ENCODE data around the gene CDRT4. TPM values are rescaled to one million over a fixed set of nuclear protein-coding genes. Genes with fewer than 3 reads are reported as not detected.

CDRT4 gene
- polyA plus RNA-seq, 2 of the 4 experiments (the other 2 are of a cell fraction), result 0.58 to 5.4 TPM

DNA sequence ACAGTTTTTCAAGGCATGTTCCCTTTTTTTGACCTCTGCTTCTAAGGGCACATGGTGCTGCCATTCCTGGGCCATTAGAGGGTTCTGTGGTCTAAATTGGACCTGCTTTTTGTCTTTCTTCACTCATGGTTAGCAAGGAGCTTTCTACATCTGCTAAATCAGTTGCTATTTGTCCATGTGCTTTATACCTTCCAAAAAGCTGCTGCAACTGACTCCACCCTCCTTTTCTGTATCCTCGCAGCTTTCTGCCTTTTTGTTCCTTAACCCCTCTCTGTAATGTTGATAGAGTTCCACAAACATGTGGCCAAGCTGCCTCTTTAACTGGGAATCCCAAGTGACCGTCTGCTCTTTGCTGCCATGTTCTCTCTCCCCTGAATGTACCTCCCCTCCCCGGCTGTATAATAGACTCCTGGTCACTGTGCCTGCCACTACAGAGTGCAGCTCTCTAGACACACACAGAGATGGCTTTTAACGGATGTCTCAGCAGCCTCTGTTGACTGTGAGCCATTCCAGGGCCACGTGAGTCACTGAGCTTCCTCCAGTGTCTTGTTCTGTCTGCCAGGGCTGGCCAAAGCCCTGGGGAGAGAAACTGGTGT is 68.6 kb downstream of the CDRT4 start:
- H3K9me3 ChIP-seq, result no peaks in the 10 kb centered on the region
- FAIRE-seq (no peak), DNase-seq (ENCODE audit: low read depth in 1 of 2, low spot score in 1 of 2) (peak in 1 of 2 experiments; percentile 21), ATAC-seq (peak; percentile 68 to 69; a peak in 5 of 6 replicates)
- H3K27ac ChIP-seq, result no peak overlapping the region
- H3K4me1 ChIP-seq, result peaks cover 10% of the 10 kb centered on the region; the same call in 1 of the 3 replicates
- ChIA-PET POLR2A (no interaction called here), CTCF (interaction anchor here (0.8 to 1.5 kb wide), 4 partner anchors 20 to 142 kb away, joined by 3 to 6 read pairs (median 5); no protein-coding TSS in a partner anchor)
- no peak overlapping the region for H3K4me3 ChIP-seq
- TF ChIP-seq MAFK (IDR thresholded peaks at IDR 0.05; ENCODE audit: partially characterized antibody) (no peak), TP53 (CRISPR knock-in tag; IDR thresholded peaks at IDR 0.05) (no peak), HOXB5 (CRISPR knock-in tag; IDR thresholded peaks at IDR 0.05) (no peak), SMC3 (IDR thresholded peaks at IDR 0.05) (no peak), HOXB13 (CRISPR knock-in tag; IDR thresholded peaks at IDR 0.05; ENCODE audit: low read depth) (no peak), ZNF302 (CRISPR knock-in tag; IDR thresholded peaks at IDR 0.05) (no peak)
- no peak overlapping the region; the same call in 2 of the 3 replicates for H3K4me2 ChIP-seq
- 37% methylated on average over 5 of the region's 5 CpGs for WGBS (ENCODE audit: missing lambda C conversion rate)

- 67% methylated on average over 6 of the region's 6 CpGs for WGBS (ENCODE audit: missing lambda C conversion rate)
- no peak overlapping the region for H3K27ac ChIP-seq
- CTCF ChIA-PET, result interaction anchor here (1.2 to 1.5 kb wide), 3 partner anchors 104 to 142 kb away, joined by 5 to 6 read pairs (median 5); no protein-coding TSS in a partner anchor
Measured at GRCh38 chr17:15398291-15398690, 69.1 kb downstream of the CDRT4 start.

DNA sequence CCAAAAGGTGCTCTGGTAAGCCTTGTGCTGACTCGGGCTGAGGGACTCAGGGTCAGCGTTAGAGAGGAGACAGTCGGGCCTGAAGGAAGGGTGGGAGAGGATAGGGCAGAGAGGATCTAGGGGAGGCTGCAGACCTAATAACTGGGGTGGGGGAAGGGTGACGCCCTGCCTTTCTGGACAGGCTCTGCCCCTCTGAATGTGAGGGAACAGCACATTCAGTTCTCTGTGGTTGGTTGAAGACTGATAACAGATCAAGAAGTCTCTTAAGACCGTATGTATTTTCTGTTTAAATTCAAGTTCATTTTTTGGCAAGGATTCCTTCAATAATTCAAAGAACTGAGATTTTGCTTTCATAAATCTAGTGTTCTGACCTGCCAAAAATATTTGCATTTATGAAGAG is 69.8 kb downstream of the CDRT4 start:
- FAIRE-seq (no peak), ATAC-seq (no peak), DNase-seq (ENCODE audit: low read depth in 1 of 2, low spot score in 1 of 2) (no peak)
- ChIA-PET CTCF (no interaction called here), POLR2A (no interaction called here)
- Histone ChIP-seq H3K4me3 (no peak overlapping the region), H3K27ac (no peak overlapping the region), H3K4me2 (no peak overlapping the region), H3K9me3 (no peaks in the 10 kb centered on the region), H3K4me1 (peaks cover 10% of the 10 kb centered on the region; the same call in 1 of the 3 replicates)
- TF ChIP-seq NPAS2 (CRISPR knock-in tag; IDR thresholded peaks at IDR 0.05; ENCODE audit: borderline replicate concordance), result no peak
- TF ChIP-seq POLR2AphosphoS2 (conservative IDR thresholded peaks at IDR 0.05; ENCODE audit: low read length), result no peak
- TF ChIP-seq ZC3H11A (IDR thresholded peaks at IDR 0.05), result no peak
- TF ChIP-seq ZNF302 (CRISPR knock-in tag; IDR thresholded peaks at IDR 0.05), result no peak
- no peak for TF ChIP-seq NFE2L2 (conservative IDR thresholded peaks at IDR 0.05; ENCODE audit: low read length)
- TF ChIP-seq EP300 (IDR thresholded peaks at IDR 0.05), result no peak
- 74% methylated on average over 5 of the region's 5 CpGs for WGBS (ENCODE audit: missing lambda C conversion rate)

More at GRCh38 chr17:15398291-15398690, 69.1 kb downstream of the CDRT4 start:
- Histone ChIP-seq H3K4me2 (no peak overlapping the region; the same call in 2 of the 3 replicates), H3K4me1 (peaks cover 10% of the 10 kb centered on the region; the same call in 1 of the 3 replicates), H3K4me3 (no peak overlapping the region), H3K9me3 (no peaks in the 10 kb centered on the region)
- FAIRE-seq (no peak), DNase-seq (ENCODE audit: low read depth in 1 of 2, low spot score in 1 of 2) (no peak), ATAC-seq (no peak; a peak in 1 of 6 replicates)
- POLR2A ChIA-PET, result no interaction called here
- no peak for TF ChIP-seq RNF2 (IDR thresholded peaks at IDR 0.05; ENCODE audit: borderline replicate concordance, low read depth)
- TF ChIP-seq, protein P1, sequence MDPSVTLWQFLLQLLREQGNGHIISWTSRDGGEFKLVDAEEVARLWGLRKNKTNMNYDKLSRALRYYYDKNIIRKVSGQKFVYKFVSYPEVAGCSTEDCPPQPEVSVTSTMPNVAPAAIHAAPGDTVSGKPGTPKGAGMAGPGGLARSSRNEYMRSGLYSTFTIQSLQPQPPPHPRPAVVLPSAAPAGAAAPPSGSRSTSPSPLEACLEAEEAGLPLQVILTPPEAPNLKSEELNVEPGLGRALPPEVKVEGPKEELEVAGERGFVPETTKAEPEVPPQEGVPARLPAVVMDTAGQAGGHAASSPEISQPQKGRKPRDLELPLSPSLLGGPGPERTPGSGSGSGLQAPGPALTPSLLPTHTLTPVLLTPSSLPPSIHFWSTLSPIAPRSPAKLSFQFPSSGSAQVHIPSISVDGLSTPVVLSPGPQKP (IDR thresholded peaks at IDR 0.05; ENCODE audit: low read depth, low read length), result no peak
- TF ChIP-seq ZSCAN20 (CRISPR knock-in tag; IDR thresholded peaks at IDR 0.05), result no peak
- TF ChIP-seq, protein P2, sequence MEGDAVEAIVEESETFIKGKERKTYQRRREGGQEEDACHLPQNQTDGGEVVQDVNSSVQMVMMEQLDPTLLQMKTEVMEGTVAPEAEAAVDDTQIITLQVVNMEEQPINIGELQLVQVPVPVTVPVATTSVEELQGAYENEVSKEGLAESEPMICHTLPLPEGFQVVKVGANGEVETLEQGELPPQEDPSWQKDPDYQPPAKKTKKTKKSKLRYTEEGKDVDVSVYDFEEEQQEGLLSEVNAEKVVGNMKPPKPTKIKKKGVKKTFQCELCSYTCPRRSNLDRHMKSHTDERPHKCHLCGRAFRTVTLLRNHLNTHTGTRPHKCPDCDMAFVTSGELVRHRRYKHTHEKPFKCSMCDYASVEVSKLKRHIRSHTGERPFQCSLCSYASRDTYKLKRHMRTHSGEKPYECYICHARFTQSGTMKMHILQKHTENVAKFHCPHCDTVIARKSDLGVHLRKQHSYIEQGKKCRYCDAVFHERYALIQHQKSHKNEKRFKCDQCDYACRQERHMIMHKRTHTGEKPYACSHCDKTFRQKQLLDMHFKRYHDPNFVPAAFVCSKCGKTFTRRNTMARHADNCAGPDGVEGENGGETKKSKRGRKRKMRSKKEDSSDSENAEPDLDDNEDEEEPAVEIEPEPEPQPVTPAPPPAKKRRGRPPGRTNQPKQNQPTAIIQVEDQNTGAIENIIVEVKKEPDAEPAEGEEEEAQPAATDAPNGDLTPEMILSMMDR (IDR thresholded peaks at IDR 0.05), result no peak
- TF ChIP-seq POLR2AphosphoS2 (conservative IDR thresholded peaks at IDR 0.05; ENCODE audit: low read length), result no peak
- no peak for TF ChIP-seq FOSB (CRISPR knock-in tag; IDR thresholded peaks at IDR 0.05)
- TF ChIP-seq HDAC2 (IDR thresholded peaks at IDR 0.05), result no peak
- TF ChIP-seq MYC (IDR thresholded peaks at IDR 0.05; ENCODE audit: borderline replicate concordance, low read length), result no peak
- TF ChIP-seq SMC3 (IDR thresholded peaks at IDR 0.05), result no peak

Data from A549 (cell line).